Astrocyte (in vitro differentiated cells and primary cell): ENCODE measurements around the gene SUPT7L. TPM values are rescaled to one million over a fixed set of nuclear protein-coding genes. Genes with fewer than 3 reads are reported as not detected.
"Not testable (repeated sequence)": the region's sequence is repeated elsewhere in the genome, so short reads cannot be mapped to it uniquely, and the experiment has no call there.

Experiments
- DNase-seq: peaks from one replicate; pipeline ENCODE4 v3.0.0-alpha.2; 2010; ENCODE audit warnings: low read depth
- FAIRE-seq: peaks from 2 replicates; lab custom pipeline; 2011; peaks lifted over from hg19 to GRCh38; lab: Jason Lieb, UNC
- H2AFZ ChIP-seq: 2 replicates; pipeline ENCODE4 v1.6.0; 2012; ENCODE audit warnings: low read depth, low read length, inconsistent platforms
- H3K27ac ChIP-seq: 2 replicates; pipeline ENCODE4 v1.5.1; 2011; ENCODE audit warnings: low read depth, low read length, inconsistent platforms
- H3K27me3 ChIP-seq: 2 replicates; pipeline ENCODE4 v1.6.0; 2011; ENCODE audit warnings: low read length, inconsistent platforms; ENCODE audit not compliant: insufficient read depth
- H3K36me3 ChIP-seq: 2 replicates; pipeline ENCODE4 v1.5.1; 2011; ENCODE audit warnings: low read length, inconsistent platforms; ENCODE audit not compliant: insufficient read depth
- H3K4me1 ChIP-seq: 2 replicates; pipeline ENCODE4 v1.5.1; 2011; ENCODE audit warnings: low read length, inconsistent platforms; ENCODE audit not compliant: insufficient read depth
- H3K4me2 ChIP-seq: 2 replicates; pipeline ENCODE4 v1.6.0; 2012; ENCODE audit warnings: low read length, inconsistent platforms
- H3K4me3 ChIP-seq: 2 replicates; pipeline ENCODE4 v1.5.1; 2011; ENCODE audit warnings: low read depth, mild to moderate bottlenecking, low read length, inconsistent platforms; ENCODE audit not compliant: insufficient read depth
- H3K79me2 ChIP-seq: 2 replicates; pipeline ENCODE4 v1.6.0; 2012; ENCODE audit warnings: mild to moderate bottlenecking, low read length, inconsistent platforms; ENCODE audit not compliant: insufficient read depth
- H3K9ac ChIP-seq: 2 replicates; pipeline ENCODE4 v1.6.0; 2012; ENCODE audit warnings: mild to moderate bottlenecking, low read length, inconsistent platforms
- H3K9me3 ChIP-seq: 2 replicates; pipeline ENCODE4 v1.5.1; 2012; ENCODE audit warnings: low read depth, mild to moderate bottlenecking, low read length, inconsistent platforms; ENCODE audit not compliant: insufficient read depth
- H4K20me1 ChIP-seq: 2 replicates; pipeline ENCODE4 v1.6.0; 2012; ENCODE audit warnings: low read length, inconsistent platforms; ENCODE audit not compliant: insufficient read depth
- H3K27ac Mint-ChIP-seq: one replicate; pipeline ENCODE4 v1.8.0; 2021; ENCODE audit warnings: mild to moderate bottlenecking, mixed read lengths; ENCODE audit not compliant: unreplicated experiment
- H3K27me3 Mint-ChIP-seq: one replicate; pipeline ENCODE4 v1.8.0; 2021; ENCODE audit warnings: low read depth, mixed read lengths; ENCODE audit not compliant: unreplicated experiment
- H3K36me3 Mint-ChIP-seq: one replicate; pipeline ENCODE4 v1.8.0; 2021; ENCODE audit warnings: low read depth, mixed read lengths; ENCODE audit not compliant: unreplicated experiment
- H3K4me1 Mint-ChIP-seq: one replicate; pipeline ENCODE4 v1.8.0; 2021; ENCODE audit warnings: low read depth, mixed read lengths; ENCODE audit not compliant: unreplicated experiment
- H3K4me3 Mint-ChIP-seq: one replicate; pipeline ENCODE4 v1.8.0; 2021; ENCODE audit warnings: mild to moderate bottlenecking, moderate library complexity, mixed read lengths; ENCODE audit not compliant: unreplicated experiment
- H3K9me3 Mint-ChIP-seq: one replicate; pipeline ENCODE4 v1.8.0; 2021; ENCODE audit warnings: mild to moderate bottlenecking, mixed read lengths; ENCODE audit not compliant: unreplicated experiment
- EZH2 ChIP-seq: IDR thresholded peaks from 2 replicates; pipeline ENCODE4 v1.6.1; 2012; ENCODE audit warnings: mild to moderate bottlenecking, low read length, inconsistent platforms; ENCODE audit not compliant: insufficient read depth
- total RNA-seq: library from RNA; stranded (reverse); gene quantifications from 2 replicates; pipeline ENCODE4 v1.2.1, GENCODE V29; 2021
- TF ChIP-seq, protein P1 (sequence below): IDR thresholded peaks from 2 replicates; pipeline ENCODE4 v1.5.1; 2011; ENCODE audit warnings: low read depth, mild to moderate bottlenecking, inconsistent platforms, low read length, moderate library complexity; ENCODE audit not compliant: insufficient read depth

SUPT7L gene
- total RNA-seq, 1 donor from 2014 or later, result 27.8 TPM

DNA sequence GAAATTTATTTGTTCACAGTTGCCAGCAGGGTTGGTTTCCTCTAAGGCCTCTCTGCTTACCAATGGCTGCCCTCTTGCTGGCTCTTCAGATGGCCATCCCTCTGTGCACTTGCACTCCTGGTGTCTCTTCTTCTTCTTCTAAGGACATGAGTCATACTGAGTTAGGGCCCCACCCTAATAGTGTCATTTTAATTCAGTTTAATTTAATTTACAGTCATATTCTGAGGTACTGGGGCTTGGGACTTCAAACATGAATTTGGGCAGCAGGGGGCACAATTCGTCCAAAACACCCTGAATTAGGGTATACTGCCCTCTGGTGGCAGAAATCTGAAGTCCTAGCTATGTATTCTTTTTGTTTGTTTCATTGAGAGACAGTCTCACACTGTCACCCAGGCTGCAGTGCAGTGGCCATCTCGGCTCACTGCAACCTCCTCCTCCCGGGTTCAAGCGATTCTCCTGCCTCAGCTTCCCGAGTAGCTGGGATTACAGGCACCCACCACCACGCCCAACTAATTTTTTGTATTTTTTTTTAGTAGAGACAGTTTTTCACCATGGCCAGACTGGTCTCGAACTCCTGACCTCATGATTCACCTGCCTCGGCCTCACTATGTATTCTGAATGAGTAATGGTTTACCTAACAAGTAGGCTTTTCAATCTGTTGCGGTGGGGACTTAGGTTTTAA is 20.1 kb upstream of the SUPT7L start:
- Histone ChIP-seq H3K36me3 (peaks cover 27% of the 10 kb centered on the region), H3K79me2 (no peaks in the 10 kb centered on the region), H3K27me3 (no peaks in the 10 kb centered on the region), H2AFZ (no peak overlapping the region), H3K4me3 (no peak overlapping the region), H4K20me1 (no peaks in the 10 kb centered on the region), H3K9me3 (no peaks in the 10 kb centered on the region), H3K9ac (peak overlapping the region; percentile 54), H3K27ac (peak overlapping the region; percentile 94), H3K4me1 (peaks cover 26% of the 10 kb centered on the region), H3K4me2 (no peak overlapping the region)
- H3K9me3 Mint-ChIP-seq, result no peaks in the 10 kb centered on the region
- TF ChIP-seq EZH2, result no peak
- TF ChIP-seq, protein P1, sequence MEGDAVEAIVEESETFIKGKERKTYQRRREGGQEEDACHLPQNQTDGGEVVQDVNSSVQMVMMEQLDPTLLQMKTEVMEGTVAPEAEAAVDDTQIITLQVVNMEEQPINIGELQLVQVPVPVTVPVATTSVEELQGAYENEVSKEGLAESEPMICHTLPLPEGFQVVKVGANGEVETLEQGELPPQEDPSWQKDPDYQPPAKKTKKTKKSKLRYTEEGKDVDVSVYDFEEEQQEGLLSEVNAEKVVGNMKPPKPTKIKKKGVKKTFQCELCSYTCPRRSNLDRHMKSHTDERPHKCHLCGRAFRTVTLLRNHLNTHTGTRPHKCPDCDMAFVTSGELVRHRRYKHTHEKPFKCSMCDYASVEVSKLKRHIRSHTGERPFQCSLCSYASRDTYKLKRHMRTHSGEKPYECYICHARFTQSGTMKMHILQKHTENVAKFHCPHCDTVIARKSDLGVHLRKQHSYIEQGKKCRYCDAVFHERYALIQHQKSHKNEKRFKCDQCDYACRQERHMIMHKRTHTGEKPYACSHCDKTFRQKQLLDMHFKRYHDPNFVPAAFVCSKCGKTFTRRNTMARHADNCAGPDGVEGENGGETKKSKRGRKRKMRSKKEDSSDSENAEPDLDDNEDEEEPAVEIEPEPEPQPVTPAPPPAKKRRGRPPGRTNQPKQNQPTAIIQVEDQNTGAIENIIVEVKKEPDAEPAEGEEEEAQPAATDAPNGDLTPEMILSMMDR, result peak; percentile 96
- peaks cover 8% of the 10 kb centered on the region for H3K36me3 Mint-ChIP-seq
- H3K4me1 Mint-ChIP-seq, result peaks cover 36% of the 10 kb centered on the region
- H3K27ac Mint-ChIP-seq, result peak overlapping the region; percentile 99
- peak overlapping the region; percentile 57 for H3K4me3 Mint-ChIP-seq
- peak; percentile 71 for DNase-seq
- no peaks in the 10 kb centered on the region for H3K27me3 Mint-ChIP-seq
- FAIRE-seq, result no peak

DNA sequence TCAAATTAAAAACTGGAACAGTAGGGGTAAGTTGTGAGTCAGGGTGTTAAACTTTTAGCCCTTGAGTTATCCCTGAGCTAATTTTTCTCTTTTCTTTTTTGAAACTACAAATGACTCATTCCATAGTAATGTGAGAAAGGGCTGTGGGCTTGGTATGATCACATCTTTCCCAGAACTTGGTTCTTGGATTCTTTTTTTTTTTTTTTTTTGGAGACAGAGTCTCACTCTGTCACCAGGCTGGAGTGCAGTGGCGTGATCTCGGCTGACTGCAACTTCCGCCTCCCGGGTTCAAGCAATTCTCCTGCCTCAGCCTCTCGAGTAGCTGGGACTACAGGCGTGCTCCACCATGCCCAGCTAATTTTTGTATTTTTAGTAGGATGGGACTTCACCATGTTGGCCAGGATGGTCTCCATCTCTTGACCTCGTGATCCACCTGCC is 18.9 kb upstream of the SUPT7L start:
- Histone ChIP-seq H3K4me2 (peak overlapping the region; percentile 66), H3K9ac (peak overlapping the region; percentile 76), H3K36me3 (peaks cover 26% of the 10 kb centered on the region), H3K4me1 (peaks cover 26% of the 10 kb centered on the region), H3K27ac (peak overlapping the region; percentile 94)
- not testable (repeated sequence) for H3K4me3 Mint-ChIP-seq, H3K27me3 Mint-ChIP-seq, H3K27me3 ChIP-seq, H3K36me3 Mint-ChIP-seq, H3K4me3 ChIP-seq, H4K20me1 ChIP-seq, H2AFZ ChIP-seq, H3K9me3 Mint-ChIP-seq, H3K79me2 ChIP-seq, H3K9me3 ChIP-seq, FAIRE-seq
- peak; percentile 92 for DNase-seq
- H3K27ac Mint-ChIP-seq, result peak overlapping the region; percentile 99
- H3K4me1 Mint-ChIP-seq, result peaks cover 36% of the 10 kb centered on the region

DNA sequence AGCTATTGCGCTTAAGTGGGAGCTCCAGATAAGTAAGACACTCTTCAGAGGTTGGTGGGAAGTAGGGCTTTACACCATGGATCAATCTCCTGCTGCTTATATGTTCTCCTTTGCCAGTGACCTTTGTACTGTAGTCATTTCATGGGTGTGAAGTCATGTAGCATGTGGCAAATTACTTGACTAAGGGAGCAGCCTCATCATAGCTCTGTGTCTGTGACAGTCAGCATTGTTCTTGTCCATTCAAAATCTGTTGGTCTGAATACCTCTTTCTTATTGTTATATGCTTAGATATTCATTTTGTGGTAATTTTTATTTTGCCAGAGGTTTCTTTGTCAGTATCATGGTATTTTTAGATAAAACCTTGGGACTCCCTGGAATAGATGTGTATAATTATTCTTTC is 18.4 kb upstream of the SUPT7L start:
- peak overlapping the region; percentile 52 for H3K4me3 Mint-ChIP-seq
- Histone ChIP-seq H3K27me3 (no peaks in the 10 kb centered on the region), H3K4me2 (peak overlapping the region; percentile 66), H3K4me1 (peaks cover 26% of the 10 kb centered on the region), H3K36me3 (peaks cover 29% of the 10 kb centered on the region), H3K27ac (peak overlapping the region; percentile 94), H2AFZ (no peak overlapping the region), H4K20me1 (no peaks in the 10 kb centered on the region), H3K9ac (peak overlapping the region; percentile 76), H3K4me3 (no peak overlapping the region), H3K79me2 (no peaks in the 10 kb centered on the region), H3K9me3 (no peaks in the 10 kb centered on the region)
- no peaks in the 10 kb centered on the region for H3K27me3 Mint-ChIP-seq
- H3K27ac Mint-ChIP-seq, result peak overlapping the region; percentile 99
- H3K9me3 Mint-ChIP-seq, result no peaks in the 10 kb centered on the region
- FAIRE-seq (peak; percentile 54), DNase-seq (peak; percentile 83)
- TF ChIP-seq, protein P1, result no peak
- no peak for TF ChIP-seq EZH2
- peaks cover 36% of the 10 kb centered on the region for H3K4me1 Mint-ChIP-seq
- peaks cover 6% of the 10 kb centered on the region for H3K36me3 Mint-ChIP-seq
